IMR-90 (cell line): Measurements from ENCODE around the gene TTC7B.

ENCODE experiments used
- CEBPB ChIP-seq: IDR thresholded peaks from 2 replicates; pipeline ENCODE4 v1.6.1; 2012; ENCODE audit warnings: low read depth, low read length, improper control_type of control experiment
- CHD1 ChIP-seq: IDR thresholded peaks from 2 replicates; pipeline ENCODE4 v1.6.1; 2012; ENCODE audit warnings: low read depth, low read length, improper control_type of control experiment
- CTCF ChIP-seq: conservative IDR thresholded peaks from 2 replicates; pipeline ENCODE4 v1.5.1; 2012; ENCODE audit warnings: mild to moderate bottlenecking, low read depth, low read length, improper control_type of control experiment
- FOS ChIP-seq: fragments of 150-350 bp; IDR thresholded peaks from 2 replicates; pipeline ENCODE4 v1.6.1; 2016; ENCODE audit warnings: low read depth, low read length
- MAFK ChIP-seq: IDR thresholded peaks from 2 replicates; pipeline ENCODE4 v1.6.1; 2012; ENCODE audit warnings: low read depth, low read length, improper control_type of control experiment
- MXI1 ChIP-seq: IDR thresholded peaks from 2 replicates; pipeline ENCODE4 v1.6.1; 2012; ENCODE audit warnings: low read depth, mild to moderate bottlenecking, low read length, moderate library complexity, borderline replicate concordance
- NFE2L2 ChIP-seq: fragments of 150-350 bp; IDR thresholded peaks from 2 replicates; pipeline ENCODE4 v1.6.1; 2016; ENCODE audit warnings: low read depth, mild to moderate bottlenecking, low read length
- POLR2A ChIP-seq: IDR thresholded peaks from 2 replicates; pipeline ENCODE4 v1.6.1; 2012; ENCODE audit warnings: mild to moderate bottlenecking, low read depth, low read length
- RAD21 ChIP-seq: IDR thresholded peaks from 2 replicates; pipeline ENCODE4 v1.6.1; 2012; ENCODE audit warnings: low read length, improper control_type of control experiment
- RCOR1 ChIP-seq: IDR thresholded peaks from 2 replicates; pipeline ENCODE4 v1.6.1; 2012; ENCODE audit warnings: mild to moderate bottlenecking, low read length, improper control_type of control experiment; ENCODE audit not compliant: insufficient replicate concordance
- RFX5 ChIP-seq: IDR thresholded peaks from 2 replicates; pipeline ENCODE4 v1.8.0; 2012; ENCODE audit warnings: low read depth, mild to moderate bottlenecking, low read length, moderate library complexity
- SMC3 ChIP-seq: fragments of 150-350 bp; IDR thresholded peaks from 2 replicates; pipeline ENCODE4 v1.6.1; 2016; ENCODE audit warnings: low read depth, mild to moderate bottlenecking, antibody characterized with exemption, low read length, moderate library complexity

- TF ChIP-seq CTCF, result no peak
- TF ChIP-seq POLR2A, result no peak
- TF ChIP-seq RCOR1, result no peak
- no peak for TF ChIP-seq RAD21
- no peak for TF ChIP-seq MXI1
- TF ChIP-seq FOS, result no peak
- no peak for TF ChIP-seq SMC3
- no peak for TF ChIP-seq MAFK
- no peak for TF ChIP-seq RFX5
- TF ChIP-seq CEBPB, result no peak
- no peak for TF ChIP-seq NFE2L2
- no peak for TF ChIP-seq CHD1
Observed at GRCh38 chr14:90615517-90616060, 200.6 kb downstream of the TTC7B start.
